ENCODE data around the gene CACNB1. TPM values are rescaled to one million over a fixed set of nuclear protein-coding genes. Genes with fewer than 3 reads are reported as not detected.

CACNB1 gene
- total and polyA plus RNA-seq, 2 of the 13 experiments (the other 11 are each of a cell fraction or from before 2014, with no cell fraction given), result 0.75 to 1.5 TPM

- TF ChIP-seq SNAPC4 (CRISPR knock-in tag; IDR thresholded peaks at IDR 0.05) (0 out of 2 replicates have a peak, but pooled peaks have one; percentile 4), ZNF792 (CRISPR knock-in tag; IDR thresholded peaks at IDR 0.05) (0 out of 2 replicates have a peak, but pooled peaks have one; percentile 5), SNAI1 (CRISPR knock-in tag; IDR thresholded peaks at IDR 0.05; ENCODE audit: borderline replicate concordance) (no peak; the same call in 1 of the 2 replicates), ZSCAN9 (CRISPR knock-in tag; IDR thresholded peaks at IDR 0.05; ENCODE audit: borderline replicate concordance) (peak; percentile 16; the same call in 1 of the 2 replicates), NR2F2 (IDR thresholded peaks at IDR 0.05; ENCODE audit: borderline replicate concordance, low read depth) (no peak), NAIF1 (CRISPR knock-in tag; IDR thresholded peaks at IDR 0.05; ENCODE audit: borderline replicate concordance) (peak; percentile 88), ZBTB40 (IDR thresholded peaks at IDR 0.05) (0 out of 2 replicates have a peak, but pooled peaks have one; percentile 10), ZBTB40 (CRISPR knock-in tag; IDR thresholded peaks at IDR 0.05) (no peak), GATA4 (IDR thresholded peaks at IDR 0.05; ENCODE audit: borderline replicate concordance, low read depth) (peak; percentile 45; the same call in 1 of the 2 replicates), TFE3 (CRISPR knock-in tag; IDR thresholded peaks at IDR 0.05) (peak; percentile 89; the same call in 1 of the 2 replicates), ZUFSP (CRISPR knock-in tag; IDR thresholded peaks at IDR 0.05; ENCODE audit: borderline replicate concordance) (no peak), SAP130 (CRISPR knock-in tag; IDR thresholded peaks at IDR 0.05; ENCODE audit: low read depth) (peak; percentile 69), SP5 (CRISPR knock-in tag; IDR thresholded peaks at IDR 0.05; ENCODE audit: borderline replicate concordance, low read depth) (peak; percentile 9; the same call in 1 of the 2 replicates)
Observed at GRCh38 chr17:39199820-39200069, 2.3 kb upstream of the CACNB1 start (continued).
